C4-2B (cell line): ENCODE results near the gene RXRA.
A peak's percentile ranks its signal among the peaks of the same experiment; 100 is the strongest.

ENCODE experiments used
- H3K27ac ChIP-seq: fragments of 450-650 bp; 2 replicates; pipeline ENCODE4 v1.5.1; 2017
- CTCF ChIP-seq: fragments of 450-650 bp; conservative IDR thresholded peaks from 2 replicates; pipeline ENCODE4 v1.5.1; 2017; ENCODE audit warnings: mild to moderate bottlenecking
- ZFX ChIP-seq: fragments of 450-650 bp; IDR thresholded peaks from 2 replicates; pipeline ENCODE4 v1.6.1; 2017

Gene RXRA

GRCh38 chr9:134359493-134360179 is 33.4 kb downstream of the RXRA start:
- TF ChIP-seq CTCF (no peak), ZFX (no peak)
- peak overlapping the region; percentile 96 for H3K27ac ChIP-seq

GRCh38 chr9:134360180-134360759 is 34.0 kb downstream of the RXRA start:
- TF ChIP-seq CTCF (peak; percentile 71), ZFX (peak; percentile 48)
- peak overlapping the region; percentile 96 for H3K27ac ChIP-seq

GRCh38 chr9:134360897-134361296 is 34.6 kb downstream of the RXRA start:
- H3K27ac ChIP-seq: peak overlapping the region; percentile 96
- TF ChIP-seq CTCF (no peak), ZFX (no peak)

- TF ChIP-seq ZFX (peak; percentile 37; the same call in 1 of the 2 replicates), CTCF (no peak)
- H3K27ac ChIP-seq: peak overlapping the region; percentile 96
These were observed 35.2 kb downstream of the RXRA start for GRCh38 chr9:134361426-134361825.

- TF ChIP-seq CTCF: no peak
- no peak for TF ChIP-seq ZFX
These were observed 35.7 kb downstream of the RXRA start for GRCh38 chr9:134361843-134362414.

GRCh38 chr9:134363450-134363849 is 37.2 kb downstream of the RXRA start:
- TF ChIP-seq ZFX (no peak), CTCF (no peak)
- peak overlapping the region; percentile 96 for H3K27ac ChIP-seq

More at GRCh38 chr9:134361843-134362414, 35.7 kb downstream of the RXRA start:
- H3K27ac ChIP-seq: peak overlapping the region; percentile 96
